Breast epithelium (tissue), 3 donors: ENCODE measurements around the gene SMIM14.

Experiments
- CTCF ChIP-seq, 3 donors: fragments of 450-650 bp; IDR thresholded peaks; one replicate each; pipeline ENCODE4 v1.5.1; 2016 to 2017; ENCODE audit warnings: antibody characterized with exemption in 3 of 3, mild to moderate bottlenecking in 3 of 3, moderate library complexity in 3 of 3
- POLR2A ChIP-seq: fragments of 450-650 bp; IDR thresholded peaks from one replicate; pipeline ENCODE4 v1.6.1; 2016; ENCODE audit warnings: antibody characterized with exemption, mild to moderate bottlenecking, moderate library complexity

- TF ChIP-seq POLR2A (no peak), CTCF (IDR thresholded peaks at IDR 0.05) (no peak)
Measured at GRCh38 chr4:39614487-39615162, 24.0 kb downstream of the SMIM14 start.
